ENCODE measurements around the gene LARP6.
"Not testable (repeated sequence)": the region's sequence is repeated elsewhere in the genome, so short reads cannot be mapped to it uniquely, and the experiment has no call there.

LARP6 gene

DNA sequence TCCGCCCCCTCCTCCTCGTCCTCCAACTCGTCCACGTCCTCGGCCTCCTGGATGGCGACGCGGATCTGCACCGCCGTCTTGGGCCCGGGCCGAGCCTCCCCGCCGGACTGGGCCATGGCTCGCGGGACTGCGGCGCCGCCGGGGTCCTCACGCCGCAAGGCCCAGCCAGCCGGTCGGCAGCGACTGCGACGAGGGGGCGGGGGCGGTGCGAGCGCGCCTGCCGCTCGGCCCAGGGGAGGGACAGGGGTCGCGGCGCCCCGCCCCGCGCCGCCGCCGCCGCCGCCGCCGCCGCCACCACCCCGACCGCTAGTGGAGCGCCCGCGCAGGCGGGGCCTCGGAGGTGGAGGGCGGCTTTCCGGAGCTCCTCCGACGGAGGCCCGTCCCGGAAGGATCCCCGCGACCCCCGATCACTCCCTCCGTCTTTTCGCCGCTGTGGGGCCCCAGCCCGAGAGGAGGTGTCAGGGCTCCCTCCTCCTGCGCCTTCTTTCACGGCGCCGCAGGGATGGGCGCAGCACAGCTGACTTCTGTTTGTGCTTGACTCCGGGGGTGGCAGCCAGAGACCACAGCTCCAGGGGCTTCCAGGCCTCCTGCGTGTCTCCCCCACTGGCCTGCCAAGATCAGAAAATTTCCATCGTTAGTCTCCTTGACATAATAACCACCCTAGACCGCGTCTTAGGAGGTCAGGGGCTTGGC, at the start of gene LARP6:
TSS of gene LARP6 (minus strand) at position 185 of the 693 bp plus-strand sequence. CDS start at position 116, 69 bp downstream.
- DNase-seq (ENCODE audit: low spot score): peak; percentile 65

DNA sequence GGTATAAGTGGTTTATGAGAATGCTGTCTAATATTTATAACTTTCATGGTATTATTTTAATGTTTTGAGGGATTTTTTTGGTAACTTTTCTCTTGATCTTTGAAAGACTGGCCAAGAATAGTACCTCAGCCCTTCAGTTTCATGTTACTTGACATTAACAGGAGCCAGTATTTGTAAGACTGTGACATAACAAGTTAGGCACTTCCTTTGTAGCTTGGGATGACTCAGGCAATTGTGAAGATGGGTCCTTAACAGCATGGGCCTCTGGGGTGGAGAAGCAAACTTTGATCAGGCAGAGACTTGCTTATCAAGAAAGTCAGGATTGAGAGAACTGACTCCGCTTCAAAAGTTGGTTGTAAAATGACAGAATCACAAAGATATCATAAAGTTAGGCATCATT, 48.1 kb upstream of the LARP6 start:
- DNase-seq (ENCODE audit: low spot score): peak; percentile 68

GRCh38 chr15:70892912-70893560, 39.1 kb upstream of the LARP6 start:
- DNase-seq (ENCODE audit: low spot score): peak; percentile 61

DNA sequence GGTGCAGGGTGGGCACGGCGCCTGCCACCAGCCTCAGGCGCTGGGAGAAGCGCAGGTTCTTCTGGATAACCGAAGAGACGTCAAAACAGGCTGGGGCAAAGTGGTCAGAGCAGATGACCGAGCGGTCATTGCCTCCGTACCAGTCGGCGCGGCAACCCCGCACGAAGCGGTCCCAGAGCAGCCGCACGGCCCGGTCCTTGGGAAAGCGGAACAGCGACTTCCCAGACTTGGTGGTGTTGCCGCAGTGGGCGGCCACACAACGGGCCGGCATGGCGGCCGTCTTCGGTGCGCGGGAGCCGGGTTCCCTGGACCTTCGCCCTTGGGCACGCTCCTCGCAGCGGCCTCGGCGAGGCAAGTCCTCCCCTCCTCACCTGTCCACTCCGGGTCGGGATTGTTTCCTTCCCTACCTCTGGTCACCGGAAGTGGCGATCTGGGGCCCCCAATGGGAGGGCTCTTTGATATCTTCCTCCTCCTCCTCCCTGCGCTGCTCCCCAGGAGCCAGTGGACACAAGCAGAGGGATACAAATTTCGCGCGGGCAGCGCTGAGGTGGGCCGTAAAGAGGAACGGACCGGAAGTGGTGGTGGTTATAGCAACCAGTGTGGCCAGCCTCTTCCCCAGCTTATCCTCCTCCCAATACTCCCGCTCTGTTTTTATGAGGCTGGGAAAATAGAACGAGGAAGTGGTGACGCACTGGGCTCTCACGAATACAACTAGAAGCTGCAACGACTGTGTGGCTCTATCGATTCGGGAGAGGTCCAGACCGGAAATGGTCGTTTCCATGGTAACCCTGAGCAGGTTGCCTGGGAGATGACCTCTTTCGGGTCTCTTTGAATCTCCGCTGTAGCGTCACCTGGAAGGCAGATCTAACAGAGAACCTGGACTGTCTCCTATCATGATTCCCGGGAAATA, 38.3 kb upstream of the LARP6 start, which contains the start of the genes LRRC49 and THAP10:
TSS of gene LRRC49 (plus strand) at position 825 of the 910 bp plus-strand sequence. CDS start at position 894, 69 bp downstream.
TSS of gene THAP10 (minus strand) at position 432 of the 910 bp plus-strand sequence. CDS start at position 271, 161 bp downstream.
- DNase-seq (ENCODE audit: low spot score): peak; percentile 91

DNA sequence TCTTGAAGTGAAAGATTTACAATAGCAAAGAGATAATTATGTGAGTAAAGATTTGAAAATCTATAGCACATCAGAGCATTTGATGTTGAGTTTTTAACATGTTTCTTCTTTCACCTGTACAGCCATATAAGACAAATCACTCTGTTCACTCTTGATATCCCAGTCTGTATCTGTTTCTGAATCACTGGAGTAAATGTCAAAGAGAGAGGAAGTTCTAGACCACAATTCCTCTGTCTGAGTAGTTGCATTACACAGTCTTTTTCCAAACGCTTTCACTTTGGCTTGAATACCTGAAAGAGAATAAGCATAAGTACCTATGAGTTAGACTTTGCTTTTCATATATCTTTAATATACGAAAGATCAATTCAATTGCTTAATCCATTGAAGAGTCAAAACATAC, 28.4 kb upstream of the LARP6 start:
- no peak for DNase-seq (ENCODE audit: low spot score)

GRCh38 chr15:70880781-70881180, 26.8 kb upstream of the LARP6 start:
- DNase-seq (ENCODE audit: low spot score): no peak

DNA sequence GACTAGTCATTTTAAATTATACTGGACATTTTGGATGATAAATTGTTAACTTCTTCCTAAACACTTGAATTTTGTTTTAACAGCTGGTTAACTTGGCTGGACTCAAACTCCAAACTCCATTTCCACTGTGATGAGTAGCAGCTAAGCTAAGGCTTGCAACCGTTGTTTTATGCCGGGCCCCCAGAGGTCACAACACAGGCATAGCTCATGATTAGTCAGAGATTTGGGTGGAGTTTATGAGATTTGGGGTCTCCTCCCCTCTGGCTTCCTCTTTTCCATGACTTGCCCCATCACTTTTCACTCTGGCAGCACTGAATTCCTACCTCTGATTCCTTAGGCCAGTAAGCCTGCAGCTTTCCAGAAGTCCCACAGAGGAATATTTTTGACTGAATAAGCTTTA, 25.4 kb upstream of the LARP6 start:
- DNase-seq (ENCODE audit: low spot score): peak; percentile 55

DNA sequence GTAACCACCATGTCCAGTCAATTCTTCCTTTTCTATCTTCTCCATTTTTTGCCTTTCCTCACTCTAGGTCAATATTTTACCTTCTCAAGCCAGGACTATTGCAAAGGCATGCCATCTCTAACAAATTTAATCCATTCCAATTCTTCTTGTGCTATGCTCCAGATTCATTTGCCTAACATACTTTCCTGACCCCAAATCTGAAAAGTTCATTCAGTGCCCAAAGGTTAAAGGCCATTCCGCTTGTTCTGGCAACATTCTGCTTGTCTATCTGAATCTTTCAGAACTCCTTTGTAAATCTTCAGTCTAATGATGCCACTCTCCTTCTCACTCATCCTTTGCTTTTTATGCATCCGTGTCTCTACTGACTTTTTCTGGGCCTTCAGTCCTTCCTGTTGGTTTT, 22.7 kb upstream of the LARP6 start:
- DNase-seq (ENCODE audit: low spot score): no peak

GRCh38 chr15:70876011-70876410, 22.1 kb upstream of the LARP6 start:
- DNase-seq (ENCODE audit: low spot score): no peak

DNA sequence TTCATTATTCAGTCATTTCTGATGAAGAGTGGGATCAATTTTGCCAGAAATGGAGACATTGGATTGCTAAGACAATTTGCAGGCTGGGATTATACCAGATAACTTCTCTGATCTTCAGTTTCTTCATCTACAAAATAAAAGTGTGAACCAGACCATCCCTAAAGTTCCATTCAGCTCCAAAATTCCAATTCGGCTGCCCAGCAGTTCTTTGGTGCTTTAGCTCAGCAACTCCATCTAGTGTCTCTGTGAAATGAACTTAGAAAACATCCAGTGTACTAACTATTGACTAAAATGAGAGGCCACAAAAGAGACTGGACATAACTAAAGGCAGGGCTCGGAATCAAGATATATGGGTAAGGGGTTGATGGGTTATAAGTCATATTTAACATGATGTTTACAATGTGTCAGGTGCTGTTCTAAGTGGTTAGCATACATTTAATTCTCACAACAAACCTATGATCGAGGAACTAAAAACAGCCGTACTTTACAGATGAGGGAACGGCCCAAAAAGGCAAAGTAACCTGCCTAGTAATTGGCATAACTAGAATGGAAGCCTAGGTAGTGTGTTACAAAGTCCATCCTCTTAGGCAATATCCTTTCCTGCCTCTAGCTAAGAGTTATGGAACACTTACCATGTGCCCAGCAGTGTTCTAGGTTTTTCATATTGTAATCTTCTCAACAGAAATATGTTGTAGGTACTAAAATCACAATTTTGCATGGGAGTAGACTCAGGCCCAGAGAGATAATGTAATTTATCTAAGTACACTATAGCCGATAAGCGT, 21.2 kb upstream of the LARP6 start:
- DNase-seq (ENCODE audit: low spot score): peak; percentile 62

GRCh38 chr15:70873232-70874054, 19.5 kb upstream of the LARP6 start:
- DNase-seq (ENCODE audit: low spot score): no peak

- not testable (repeated sequence) for DNase-seq (ENCODE audit: low spot score)
These were observed 17.5 kb upstream of the LARP6 start for GRCh38 chr15:70871490-70871889.

DNA sequence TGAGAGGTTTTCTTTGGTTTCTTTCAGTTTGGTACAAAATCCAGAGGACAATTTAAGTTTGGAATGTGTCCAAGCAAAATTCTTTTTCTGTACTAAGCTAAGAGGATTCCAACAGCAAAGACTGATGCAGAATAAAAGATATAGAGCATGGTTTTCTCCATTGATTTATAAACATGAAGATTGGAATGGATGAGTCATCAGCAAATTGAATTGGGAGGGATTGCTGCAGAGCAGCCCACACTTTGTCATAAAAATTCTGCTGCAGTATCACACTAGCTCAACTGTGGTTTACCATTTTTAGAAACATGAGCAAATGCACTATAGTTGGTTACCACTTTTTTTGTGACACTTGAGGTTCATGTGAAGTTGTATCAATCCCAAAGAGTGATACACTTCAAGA, 16.1 kb upstream of the LARP6 start:
- peak; percentile 74 for DNase-seq (ENCODE audit: low spot score)

DNA sequence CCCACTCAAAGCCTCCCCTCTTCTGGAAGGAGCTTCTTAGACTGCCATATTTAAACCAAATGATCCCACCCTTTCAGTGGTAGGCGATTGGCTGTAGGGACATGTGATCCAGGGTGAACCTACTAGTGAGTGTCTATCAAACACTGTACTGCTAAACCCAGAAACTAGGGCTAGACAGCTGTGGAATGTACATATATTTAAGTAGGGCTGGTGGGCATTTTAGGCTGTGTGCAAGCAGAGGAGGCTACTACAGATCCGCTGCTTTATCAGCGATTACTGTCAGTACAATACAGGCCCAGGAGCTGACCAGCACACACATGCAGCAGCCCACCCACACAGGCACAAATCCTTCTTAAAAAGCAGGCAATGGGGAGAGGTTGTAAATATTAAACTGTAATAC, 15.4 kb upstream of the LARP6 start:
- no peak for DNase-seq (ENCODE audit: low spot score)

- peak; percentile 68 for DNase-seq (ENCODE audit: low spot score)
These were observed 14.0 kb upstream of the LARP6 start for GRCh38 chr15:70867911-70868467.

- DNase-seq (ENCODE audit: low spot score): no peak
These were observed 13.2 kb upstream of the LARP6 start for GRCh38 chr15:70866982-70867641.

DNA sequence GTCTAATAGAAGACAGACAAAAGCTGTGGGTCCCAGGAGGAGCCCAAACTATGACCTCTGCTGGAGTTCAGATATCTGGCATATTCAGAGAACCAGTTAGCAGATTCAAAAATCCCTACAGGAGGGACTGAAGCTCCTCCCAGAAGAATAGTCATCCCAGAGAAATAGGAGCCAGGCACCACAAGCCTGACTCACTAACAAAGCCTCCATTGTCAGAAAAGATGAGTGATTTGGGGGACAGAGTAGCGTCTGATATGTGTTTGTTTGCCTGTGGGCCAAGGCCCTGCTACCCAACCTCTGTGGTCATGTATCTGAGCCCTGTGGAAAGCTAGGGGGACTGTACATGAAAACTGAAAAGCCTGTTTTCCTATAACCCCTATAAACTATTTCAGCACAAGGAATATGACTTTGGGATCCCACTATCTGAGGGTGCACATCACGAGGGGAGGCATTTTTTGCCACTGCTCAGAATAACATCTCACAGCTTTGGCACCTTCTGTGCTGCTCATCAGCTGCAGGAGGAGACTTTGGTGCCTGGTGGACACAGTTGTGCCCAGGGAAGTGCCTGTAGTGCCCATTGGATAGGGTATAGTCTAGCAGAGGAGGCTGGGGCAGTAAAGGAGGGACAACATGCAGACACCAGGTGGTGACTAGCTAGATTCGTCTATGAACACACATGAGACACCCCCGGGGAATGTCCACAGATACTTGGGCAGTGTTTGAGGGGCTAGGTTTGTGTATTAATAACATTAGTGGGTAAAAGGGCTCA, 9.7 kb upstream of the LARP6 start:
- peak; percentile 86 for DNase-seq (ENCODE audit: low spot score)

- DNase-seq (ENCODE audit: low spot score): no peak
These were observed 6.0 kb upstream of the LARP6 start for GRCh38 chr15:70859998-70860397.

- DNase-seq (ENCODE audit: low spot score): no peak
These were observed 5.5 kb upstream of the LARP6 start for GRCh38 chr15:70859322-70859908.

All from AG08395 (cell line).